ENCODE measurements around the gene MTHFSD.

Gene MTHFSD

GRCh38 chr16:86585821-86586611 is 31.0 kb upstream of the MTHFSD start:
- H3K36me3 ChIP-seq = no peaks in the 10 kb centered on the region
- H3K9me3 ChIP-seq = no peaks in the 10 kb centered on the region
- no peak for TF ChIP-seq CTCF (IDR thresholded peaks at IDR 0.05)
- H3K4me1 ChIP-seq (ENCODE audit: control insufficient read depth in 1 of 2, insufficient read depth in 1 of 2, low read depth in 1 of 2, low read length in 1 of 2) = no peaks in the 10 kb centered on the region
- peaks cover 74% of the 10 kb centered on the region for H3K27me3 ChIP-seq
- H3K4me3 ChIP-seq (ENCODE audit: low read depth in 1 of 2, low read length in 1 of 2) = no peak overlapping the region
- H3K27ac ChIP-seq = no peak overlapping the region

- Histone ChIP-seq H3K4me1 (ENCODE audit: control insufficient read depth in 1 of 2, insufficient read depth in 1 of 2, low read depth in 1 of 2, low read length in 1 of 2) (no peaks in the 10 kb centered on the region), H3K36me3 (no peaks in the 10 kb centered on the region), H3K27ac (no peak overlapping the region), H3K27me3 (peaks cover 76% of the 10 kb centered on the region), H3K4me3 (ENCODE audit: low read depth in 1 of 2, low read length in 1 of 2) (no peak overlapping the region), H3K9me3 (no peaks in the 10 kb centered on the region)
- no peak for TF ChIP-seq CTCF (IDR thresholded peaks at IDR 0.05)
Measured at GRCh38 chr16:86584726-86585721, 30.0 kb upstream of the MTHFSD start.

GRCh38 chr16:86584071-86584685 is 29.1 kb upstream of the MTHFSD start:
- no peak overlapping the region for H3K27ac ChIP-seq
- no peak overlapping the region for H3K4me3 ChIP-seq (ENCODE audit: low read depth in 1 of 2, low read length in 1 of 2)
- H3K36me3 ChIP-seq = no peaks in the 10 kb centered on the region
- no peak for TF ChIP-seq CTCF (IDR thresholded peaks at IDR 0.05)
- H3K4me1 ChIP-seq (ENCODE audit: control insufficient read depth in 1 of 2, insufficient read depth in 1 of 2, low read depth in 1 of 2, low read length in 1 of 2) = no peaks in the 10 kb centered on the region
- H3K9me3 ChIP-seq = no peaks in the 10 kb centered on the region
- H3K27me3 ChIP-seq = peaks cover 76% of the 10 kb centered on the region

- Histone ChIP-seq H3K27ac (no peak overlapping the region), H3K36me3 (no peaks in the 10 kb centered on the region), H3K4me3 (ENCODE audit: low read depth in 1 of 2, low read length in 1 of 2) (no peak overlapping the region)
Measured at GRCh38 chr16:86581458-86581857, 26.4 kb upstream of the MTHFSD start.

More at GRCh38 chr16:86581458-86581857, 26.4 kb upstream of the MTHFSD start:
- Histone ChIP-seq H3K27me3 (peaks cover 94% of the 10 kb centered on the region), H3K4me1 (ENCODE audit: control insufficient read depth in 1 of 2, insufficient read depth in 1 of 2, low read depth in 1 of 2, low read length in 1 of 2) (peaks cover 3 to 4% of the 10 kb centered on the region in 2 experiments), H3K9me3 (no peaks in the 10 kb centered on the region)
- TF ChIP-seq CTCF (IDR thresholded peaks at IDR 0.05) = no peak

Data from neutrophil (primary cell).